Hepatocyte (in vitro differentiated cells): Measurements from ENCODE around the gene CACNA1B.

ENCODE experiments used
- CTCF ChIP-seq: fragments of 200-600 bp; sonication (generic); IDR thresholded peaks from 2 replicates; pipeline ENCODE4 v1.5.1; 2016; ENCODE audit warnings: antibody characterized with exemption, mild to moderate bottlenecking; ENCODE audit not compliant: poor library complexity
- EZH2 ChIP-seq: fragments of 200-600 bp; sonication (generic); IDR thresholded peaks from 2 replicates; pipeline ENCODE4 v1.6.1; 2016; ENCODE audit warnings: antibody characterized with exemption, mild to moderate bottlenecking, borderline replicate concordance
- EZH2phosphoT487 ChIP-seq: fragments of 200-600 bp; sonication (generic); IDR thresholded peaks from one replicate; pipeline ENCODE4 v1.6.1; 2018; ENCODE audit warnings: antibody characterized with exemption, mild to moderate bottlenecking, low read depth, moderate library complexity; ENCODE audit not compliant: unreplicated experiment, severe bottlenecking

- TF ChIP-seq CTCF = no peak
- TF ChIP-seq EZH2phosphoT487 = no peak
- no peak for TF ChIP-seq EZH2
Measured at GRCh38 chr9:138063785-138064184, 186.2 kb downstream of the CACNA1B start.
